IMR-90 (cell line): ENCODE measurements around the gene MND1. TPM values are rescaled to one million over a fixed set of nuclear protein-coding genes. Genes with fewer than 3 reads are reported as not detected.
"Not testable (repeated sequence)": the region's sequence is repeated elsewhere in the genome, so short reads cannot be mapped to it uniquely, and the experiment has no call there.

Experiments
- ATAC-seq: fragments of 200-7000 bp; cut with Tn5 transposase; 2 replicates; pipeline ENCODE4 v1.9.1; 2020; ENCODE audit warnings: low read depth, mild to moderate bottlenecking, moderate library complexity
- BruUV-seq: library from RNA; stranded (reverse); fragments of 400-500 nt; replicated peaks from 2 replicates; lab custom pipeline; 2021; lab: Mats Ljungman, UMichigan
- CTCF ChIA-PET: fragments of 300-600 bp; formaldehyde crosslinking; extraction: SDS; loops from one replicate; lab custom pipeline; 2021; ENCODE audit warnings: antibody characterized with exemption; lab: Yijun Ruan, JAX
- POLR2A ChIA-PET: fragments of 300-600 bp; sonication (Branson Sonifier 250); formaldehyde crosslinking; loops from one replicate; lab custom pipeline; 2022; ENCODE audit warnings: antibody characterized with exemption; ENCODE audit not compliant: unreplicated experiment; lab: Charles Lee
- DNase-seq: peaks from one replicate; pipeline ENCODE4 v3.0.0; 2013
- H2AFZ ChIP-seq: replicated peaks from 2 replicates; pipeline ENCODE3; 2013; ENCODE audit warnings: low read length, mild to moderate bottlenecking; ENCODE audit not compliant: poor library complexity
- H2AK5ac ChIP-seq: 2 replicates; pipeline ENCODE4 v1.6.1; 2013; ENCODE audit warnings: low read depth, low read length, inconsistent platforms
- H2AK9ac ChIP-seq: replicated peaks from 2 replicates; pipeline ENCODE3; 2013; ENCODE audit warnings: mild to moderate bottlenecking, low read depth, low read length, moderate library complexity; ENCODE audit not compliant: poor library complexity
- H2BK120ac ChIP-seq: 2 replicates; pipeline ENCODE4 v1.6.1; 2013; ENCODE audit warnings: low read depth, low read length, inconsistent platforms
- H2BK15ac ChIP-seq: 3 replicates; pipeline ENCODE4 v1.6.1; 2013; ENCODE audit warnings: low read depth, low read length, inconsistent platforms
- H2BK20ac ChIP-seq: 2 replicates; pipeline ENCODE4 v1.6.1; 2013; ENCODE audit warnings: low read depth, mild to moderate bottlenecking, inconsistent platforms, low read length, moderate library complexity
- H2BK5ac ChIP-seq: 2 replicates; pipeline ENCODE4 v1.6.1; 2013; ENCODE audit warnings: mild to moderate bottlenecking, low read depth, low read length, inconsistent platforms; ENCODE audit not compliant: poor library complexity, severe bottlenecking
- H3K14ac ChIP-seq: replicated peaks from 2 replicates; pipeline ENCODE4 v1.6.1; 2013; ENCODE audit warnings: low read depth, low read length, inconsistent platforms
- H3K18ac ChIP-seq: 2 replicates; pipeline ENCODE4 v1.6.1; 2013; ENCODE audit warnings: low read depth, low read length, control low read depth
- H3K23ac ChIP-seq: 2 replicates; pipeline ENCODE4 v1.6.1; 2013; ENCODE audit warnings: low read depth, low read length, inconsistent platforms
- H3K27ac ChIP-seq: 2 replicates; pipeline ENCODE4 v1.5.1; 2013; ENCODE audit warnings: mild to moderate bottlenecking, control low read depth, low read length; ENCODE audit not compliant: insufficient read depth
- H3K27me3 ChIP-seq: 2 replicates; pipeline ENCODE4 v1.6.1; 2013; ENCODE audit warnings: low read length; ENCODE audit not compliant: control insufficient read depth, insufficient read depth
- H3K36me3 ChIP-seq: 2 replicates; pipeline ENCODE4 v1.6.1; 2013; ENCODE audit warnings: low read length, mixed read lengths; ENCODE audit not compliant: control insufficient read depth, insufficient read depth
- H3K4ac ChIP-seq: 2 replicates; pipeline ENCODE4 v1.6.1; 2013; ENCODE audit warnings: low read depth, low read length, inconsistent platforms
- H3K4me1 ChIP-seq: 2 replicates; pipeline ENCODE4 v1.6.1; 2013; ENCODE audit warnings: low read length, mixed read lengths; ENCODE audit not compliant: control insufficient read depth, insufficient read depth
- H3K4me2 ChIP-seq: 2 replicates; pipeline ENCODE4 v1.6.1; 2013; ENCODE audit warnings: low read depth, mild to moderate bottlenecking, control low read depth, low read length, moderate library complexity
- H3K4me3 ChIP-seq: 2 replicates; pipeline ENCODE4 v1.5.1; 2013; ENCODE audit warnings: low read depth, mild to moderate bottlenecking, control low read depth, low read length, moderate library complexity; ENCODE audit not compliant: insufficient read depth
- H3K56ac ChIP-seq: 2 replicates; pipeline ENCODE4 v1.6.1; 2013; ENCODE audit warnings: low read length, inconsistent platforms; ENCODE audit not compliant: insufficient read depth; ENCODE audit errors: extremely low read depth
- H3K79me1 ChIP-seq, 2 experiments: 2 replicates each; pipeline ENCODE4 v1.6.1; 2013; ENCODE audit warnings: low read length in 2 of 2, inconsistent platforms in 1 of 2, low read depth in 1 of 2
- H3K9ac ChIP-seq: 2 replicates; pipeline ENCODE4 v1.6.1; 2013; ENCODE audit warnings: low read depth, low read length, control low read depth
- H3K9me1 ChIP-seq: 2 replicates; pipeline ENCODE4 v1.6.1; 2013; ENCODE audit warnings: low read length, inconsistent platforms; ENCODE audit not compliant: insufficient read depth
- H3K9me3 ChIP-seq: 2 replicates; pipeline ENCODE4 v1.6.1; 2013; ENCODE audit warnings: low read length; ENCODE audit not compliant: control insufficient read depth, insufficient read depth
- H4K20me1 ChIP-seq: 2 replicates; pipeline ENCODE4 v1.6.1; 2013; ENCODE audit warnings: low read length, inconsistent platforms; ENCODE audit not compliant: insufficient read depth
- H4K5ac ChIP-seq: 2 replicates; pipeline ENCODE4 v1.6.1; 2013; ENCODE audit warnings: mild to moderate bottlenecking, low read depth, low read length, control low read depth
- H4K8ac ChIP-seq, 2 experiments: 2 replicates each; pipeline ENCODE4 v1.6.1; 2013; ENCODE audit warnings: low read depth in 2 of 2, low read length in 2 of 2, control low read depth in 1 of 2, inconsistent platforms in 1 of 2
- H4K91ac ChIP-seq: 2 replicates; pipeline ENCODE4 v1.6.1; 2013; ENCODE audit warnings: low read depth, low read length, inconsistent platforms; ENCODE audit not compliant: insufficient read depth
- WGBS, 2 experiments: methylation state at CpG; one replicate each; pipeline versions ENCODE4 v1.1.5 to v1.1.7; 2013; ENCODE audit warnings: missing lambda C conversion rate in 2 of 2; ENCODE audit not compliant: insufficient read length in 1 of 2; ENCODE audit errors: extremely low coverage in 2 of 2; 5-methylcytosine and 5-hydroxymethylcytosine counted together
- dilution Hi-C: fragments of 300-500 bp; cut with HindIII; formaldehyde crosslinking; loops from one replicate; pipeline ENCODE4 v1.14.3; 2018; ENCODE audit warnings: low sequenced_read_pairs; ENCODE audit not compliant: unreplicated experiment
- in situ Hi-C: fragments of 300-500 bp; cut with MboI; formaldehyde crosslinking; loops from 3 replicates; pipeline ENCODE4 v1.14.3; 2019; ENCODE audit warnings: low sequenced_read_pairs, inconsistent platforms, mixed read lengths
- intact Hi-C: fragments of 100-400 bp; cut with micrococcal nuclease; formaldehyde crosslinking; loops from 2 replicates; pipeline ENCODE4 v1.10.0; 2022
- polyA plus RNA-seq, 3 experiments: library from polyadenylated mRNA; depleted of rRNA; stranded (reverse); fragments of >200 nt; gene quantifications; 2 replicates each; pipeline ENCODE4 v1.2.3, GENCODE V29; 2012; ENCODE audit warnings: low replicate concordance in 1 of 3
- total RNA-seq: library from RNA; depleted of rRNA; stranded (reverse); fragments of >200 nt; gene quantifications from 2 replicates; pipeline ENCODE4 v1.2.3, GENCODE V29; 2012

MND1 gene
- total and polyA plus RNA-seq, 2 of the 4 experiments (the other 2 are of a cell fraction): 0.36 to 3.5 TPM

- intact Hi-C loops: loop anchor here (10.0 kb wide), 2 partner anchors 237 to 317 kb away; no protein-coding TSS in a partner anchor
- H2AK5ac ChIP-seq, H2BK15ac ChIP-seq, H3K9me3 ChIP-seq, H3K79me1 ChIP-seq, H3K4ac ChIP-seq, H3K56ac ChIP-seq, H4K91ac ChIP-seq, H2AFZ ChIP-seq, in situ Hi-C loops, ATAC-seq, H3K9me1 ChIP-seq, H2BK5ac ChIP-seq, H2AK9ac ChIP-seq, H3K9ac ChIP-seq, H3K36me3 ChIP-seq, BruUV-seq, H3K4me2 ChIP-seq, H3K14ac ChIP-seq, H4K20me1 ChIP-seq, H3K23ac ChIP-seq, POLR2A ChIA-PET, DNase-seq, H3K4me3 ChIP-seq, H3K27ac ChIP-seq, H2BK20ac ChIP-seq, dilution Hi-C loops, H3K18ac ChIP-seq, H2BK120ac ChIP-seq, H4K8ac ChIP-seq, H3K4me1 ChIP-seq, CTCF ChIA-PET, H3K27me3 ChIP-seq, H4K5ac ChIP-seq: not testable (repeated sequence)
- WGBS, 2 experiments: no CpG with 5 or more reads among the region's 4 CpGs
Observed at GRCh38 chr4:153461549-153461948, 117.1 kb downstream of the MND1 start.
